ENCODE measurements around the gene MORC3.
A peak's percentile ranks its signal among the peaks of the same experiment; 100 is the strongest.
"Not testable (repeated sequence)": the region's sequence is repeated elsewhere in the genome, so short reads cannot be mapped to it uniquely, and the experiment has no call there.

The MORC3 gene

GRCh38 chr21:36381841-36382589 lies 62.0 kb downstream of the MORC3 start:
- no peak overlapping the region for H3K4me3 ChIP-seq (ENCODE audit: low read depth, low read length)

GRCh38 chr21:36382722-36383121 lies 62.7 kb downstream of the MORC3 start:
- not testable (repeated sequence) for H3K4me3 ChIP-seq (ENCODE audit: low read depth, low read length)

- no peak overlapping the region for H3K4me3 ChIP-seq (ENCODE audit: low read depth, low read length)
Observed at GRCh38 chr21:36384885-36385232, 64.9 kb downstream of the MORC3 start.

GRCh38 chr21:36385233-36386030 lies 65.4 kb downstream of the MORC3 start, which contains the start of gene CHAF1B:
CHAF1B (plus strand) TSS chr21:36385392; CDS start chr21:36386137, 745 bp downstream.
- H3K4me3 ChIP-seq (ENCODE audit: low read depth, low read length) = peak within 1 kb of the TSS; percentile 62

GRCh38 chr21:36386031-36386642 lies 66.1 kb downstream of the MORC3 start:
- H3K4me3 ChIP-seq (ENCODE audit: low read depth, low read length) = peak overlapping the region; percentile 62

GRCh38 chr21:36388096-36388495 lies 68.1 kb downstream of the MORC3 start:
- H3K4me3 ChIP-seq (ENCODE audit: low read depth, low read length) = no peak overlapping the region

- H3K4me3 ChIP-seq (ENCODE audit: low read depth, low read length) = no peak overlapping the region
Observed at GRCh38 chr21:36388835-36389234, 68.8 kb downstream of the MORC3 start.

- not testable (repeated sequence) for H3K4me3 ChIP-seq (ENCODE audit: low read depth, low read length)
Observed at GRCh38 chr21:36391649-36392048, 71.7 kb downstream of the MORC3 start.

- no peak overlapping the region for H3K4me3 ChIP-seq (ENCODE audit: low read depth, low read length)
Observed at GRCh38 chr21:36395353-36396111, 75.5 kb downstream of the MORC3 start.

- no peak overlapping the region for H3K4me3 ChIP-seq (ENCODE audit: low read depth, low read length)
Observed at GRCh38 chr21:36396325-36396724, 76.3 kb downstream of the MORC3 start.

- H3K4me3 ChIP-seq (ENCODE audit: low read depth, low read length) = no peak overlapping the region
Observed at GRCh38 chr21:36396971-36397370, 77.0 kb downstream of the MORC3 start.

- no peak overlapping the region for H3K4me3 ChIP-seq (ENCODE audit: low read depth, low read length)
Observed at GRCh38 chr21:36397606-36398005, 77.6 kb downstream of the MORC3 start.

- not testable (repeated sequence) for H3K4me3 ChIP-seq (ENCODE audit: low read depth, low read length)
Observed at GRCh38 chr21:36399736-36400135, 79.7 kb downstream of the MORC3 start.

- no peak overlapping the region for H3K4me3 ChIP-seq (ENCODE audit: low read depth, low read length)
Observed at GRCh38 chr21:36400719-36401118, 80.7 kb downstream of the MORC3 start.

- H3K4me3 ChIP-seq (ENCODE audit: low read depth, low read length) = no peak overlapping the region
Observed at GRCh38 chr21:36402339-36402738, 82.3 kb downstream of the MORC3 start.

GRCh38 chr21:36403713-36404112 lies 83.7 kb downstream of the MORC3 start:
- no peak overlapping the region for H3K4me3 ChIP-seq (ENCODE audit: low read depth, low read length)

- no peak overlapping the region for H3K4me3 ChIP-seq (ENCODE audit: low read depth, low read length)
Observed at GRCh38 chr21:36408568-36408967, 88.6 kb downstream of the MORC3 start.

- H3K4me3 ChIP-seq (ENCODE audit: low read depth, low read length) = no peak overlapping the region
Observed at GRCh38 chr21:36411301-36411700, 91.3 kb downstream of the MORC3 start.

- no peak overlapping the region for H3K4me3 ChIP-seq (ENCODE audit: low read depth, low read length)
Observed at GRCh38 chr21:36412916-36413315, 92.9 kb downstream of the MORC3 start.

- H3K4me3 ChIP-seq (ENCODE audit: low read depth, low read length) = no peak overlapping the region
Observed at GRCh38 chr21:36415375-36415774, 95.4 kb downstream of the MORC3 start.

GRCh38 chr21:36419241-36419640 lies 99.2 kb downstream of the MORC3 start:
- no peak overlapping the region for H3K4me3 ChIP-seq (ENCODE audit: low read depth, low read length)
